Trophoblast cell (in vitro differentiated cells and primary cell): ENCODE measurements around the gene DSCAM.

Source experiments
- DNase-seq, 2 donors: peaks; one replicate each; pipeline ENCODE4 v3.0.0-alpha.2; 2016
- H2AFZ ChIP-seq: 2 replicates; pipeline ENCODE4 v1.6.1; 2013; ENCODE audit warnings: low read length, moderate library complexity, mild to moderate bottlenecking; ENCODE audit not compliant: insufficient read depth, poor library complexity
- H2AK5ac ChIP-seq: 2 replicates; pipeline ENCODE4 v1.6.1; 2013; ENCODE audit warnings: mild to moderate bottlenecking, low read length
- H2BK120ac ChIP-seq: 2 replicates; pipeline ENCODE4 v1.6.1; 2013; ENCODE audit warnings: low read length, mild to moderate bottlenecking, moderate library complexity; ENCODE audit not compliant: insufficient read depth, poor library complexity
- H2BK12ac ChIP-seq: 2 replicates; pipeline ENCODE4 v1.6.1; 2013; ENCODE audit warnings: mild to moderate bottlenecking, low read length, moderate library complexity
- H2BK5ac ChIP-seq: 2 replicates; pipeline ENCODE4 v1.6.1; 2013; ENCODE audit warnings: low read length, low read depth, moderate library complexity, mild to moderate bottlenecking; ENCODE audit not compliant: poor library complexity
- H3K14ac ChIP-seq: 2 replicates; pipeline ENCODE4 v1.6.1; 2013; ENCODE audit warnings: mild to moderate bottlenecking, low read length
- H3K18ac ChIP-seq: 2 replicates; pipeline ENCODE4 v1.6.1; 2013; ENCODE audit warnings: mild to moderate bottlenecking, low read length
- H3K23ac ChIP-seq: 2 replicates; pipeline ENCODE4 v1.6.1; 2013; ENCODE audit warnings: low read length
- H3K27ac ChIP-seq: 2 replicates; pipeline ENCODE4 v1.5.1; 2013; ENCODE audit warnings: low read depth, mild to moderate bottlenecking, inconsistent platforms, low read length, moderate library complexity
- H3K27me3 ChIP-seq: 2 replicates; pipeline ENCODE4 v1.6.1; 2013; ENCODE audit warnings: inconsistent platforms, mild to moderate bottlenecking, low read length, moderate library complexity; ENCODE audit not compliant: insufficient read depth
- H3K36me3 ChIP-seq, 2 experiments: 1 replicate in 1 of 2; 2 replicates in 1 of 2; pipeline ENCODE4 v1.6.1; 2013; ENCODE audit warnings: low read length in 2 of 2, mild to moderate bottlenecking in 2 of 2, moderate library complexity in 1 of 2; ENCODE audit not compliant: insufficient read depth in 2 of 2, control insufficient read depth in 1 of 2
- H3K4ac ChIP-seq: 2 replicates; pipeline ENCODE4 v1.6.1; 2013; ENCODE audit warnings: low read depth, mild to moderate bottlenecking, low read length, moderate library complexity
- H3K4me1 ChIP-seq, 2 experiments: 1 replicate in 1 of 2; 2 replicates in 1 of 2; pipeline ENCODE4 v1.6.1; 2013; ENCODE audit warnings: low read length in 2 of 2, mild to moderate bottlenecking in 2 of 2, moderate library complexity in 1 of 2; ENCODE audit not compliant: insufficient read depth in 2 of 2, control insufficient read depth in 1 of 2
- H3K4me2 ChIP-seq: 2 replicates; pipeline ENCODE4 v1.6.1; 2013; ENCODE audit warnings: inconsistent platforms, mild to moderate bottlenecking, low read length, moderate library complexity
- H3K4me3 ChIP-seq: 2 replicates; pipeline ENCODE4 v1.5.1; 2013; ENCODE audit warnings: mild to moderate bottlenecking, low read depth, low read length, inconsistent platforms
- H3K79me1 ChIP-seq: one replicate; pipeline ENCODE4 v1.6.1; 2013; ENCODE audit warnings: low read length
- H3K79me2 ChIP-seq: 2 replicates; pipeline ENCODE4 v1.6.1; 2013; ENCODE audit warnings: low read length, mild to moderate bottlenecking; ENCODE audit not compliant: control insufficient read depth, insufficient read depth, poor library complexity
- H3K9ac ChIP-seq: 2 replicates; pipeline ENCODE4 v1.6.1; 2013; ENCODE audit warnings: mild to moderate bottlenecking, low read length
- H3K9me3 ChIP-seq: 2 replicates; pipeline ENCODE4 v1.6.1; 2013; ENCODE audit warnings: low read depth, mild to moderate bottlenecking, control low read depth, inconsistent platforms, low read length; ENCODE audit not compliant: insufficient read depth
- H4K12ac ChIP-seq: 2 replicates; pipeline ENCODE4 v1.6.1; 2013; ENCODE audit warnings: low read depth, mild to moderate bottlenecking, low read length, moderate library complexity
- H4K8ac ChIP-seq: 2 replicates; pipeline ENCODE4 v1.6.1; 2013; ENCODE audit warnings: low read depth, mild to moderate bottlenecking, low read length, moderate library complexity
- H4K91ac ChIP-seq: one replicate; pipeline ENCODE4 v1.6.1; 2013; ENCODE audit warnings: low read depth, mild to moderate bottlenecking, low read length, moderate library complexity
- WGBS: extraction: QIAGEN DNeasy Blood & Tissue Kit; methylation state at CpG from one replicate; pipeline ENCODE4 v1.1.7; 2013; ENCODE audit warnings: missing lambda C conversion rate; ENCODE audit not compliant: insufficient read length, insufficient coverage; ENCODE audit errors: extremely low coverage; 5-methylcytosine and 5-hydroxymethylcytosine counted together

Gene DSCAM

DNA sequence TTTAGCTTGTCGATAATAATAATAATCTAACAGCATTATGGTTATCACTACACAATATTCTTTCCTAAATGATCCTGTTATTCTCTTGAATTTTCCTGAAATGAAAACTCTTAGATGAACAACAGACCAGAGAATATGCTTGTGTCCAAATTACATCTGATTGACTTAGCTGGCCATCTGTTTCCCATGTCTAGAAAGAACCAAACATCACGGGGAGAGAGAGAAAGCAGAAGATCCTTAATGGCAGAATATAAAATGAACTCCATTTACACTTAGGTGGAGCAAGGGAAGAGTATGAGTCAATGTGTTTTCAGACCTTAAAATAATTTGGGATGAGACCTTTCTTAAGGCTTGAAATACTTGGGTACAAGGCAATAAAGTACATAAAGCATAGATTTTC is 162.2 kb downstream of the DSCAM start:
- Histone ChIP-seq H3K27ac (no peak overlapping the region), H4K91ac (no peak overlapping the region), H2BK5ac (no peak overlapping the region), H3K23ac (no peak overlapping the region), H3K14ac (no peak overlapping the region), H3K9me3 (peaks cover 4% of the 10 kb centered on the region), H4K12ac (no peak overlapping the region), H3K9ac (no peak overlapping the region), H2BK120ac (no peak overlapping the region), H3K18ac (no peak overlapping the region), H3K79me2 (no peaks in the 10 kb centered on the region), H4K8ac (no peak overlapping the region), H3K4ac (no peak overlapping the region), H3K27me3 (no peaks in the 10 kb centered on the region), H3K4me3 (no peak overlapping the region), H3K4me2 (no peak overlapping the region), H3K4me1 (no peaks in the 10 kb centered on the region), H2AFZ (no peak overlapping the region), H3K79me1 (no peaks in the 10 kb centered on the region), H2BK12ac (no peak overlapping the region), H2AK5ac (no peak overlapping the region), H3K36me3 (no peaks in the 10 kb centered on the region)
- no CpG with 5 or more reads among the region's 2 CpGs for WGBS
- no peak for DNase-seq

DNA sequence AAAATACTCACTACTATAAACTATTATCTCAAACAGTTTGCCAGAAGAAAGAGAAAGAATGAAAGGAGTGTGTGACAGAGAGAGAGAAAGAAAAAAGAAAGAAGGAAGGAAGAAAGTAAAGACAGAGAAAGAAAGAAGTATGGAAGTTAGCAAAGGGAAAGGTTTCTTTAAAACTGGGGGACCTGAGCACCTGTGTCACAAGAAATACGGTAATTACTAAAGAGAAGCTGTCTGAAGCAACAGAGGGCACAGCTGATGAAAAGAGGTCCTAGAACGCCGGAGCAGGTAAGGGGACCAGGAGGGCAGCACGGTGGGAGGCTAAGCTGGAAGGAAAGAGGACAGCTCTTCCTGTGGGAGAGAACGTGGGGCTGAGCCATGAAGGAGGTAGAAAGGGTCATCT is 163.6 kb downstream of the DSCAM start:
- Histone ChIP-seq H3K79me2 (no peaks in the 10 kb centered on the region), H3K23ac (no peak overlapping the region), H2AK5ac (no peak overlapping the region), H3K27ac (no peak overlapping the region), H2BK12ac (no peak overlapping the region), H3K4me3 (no peak overlapping the region), H2BK120ac (no peak overlapping the region), H3K14ac (no peak overlapping the region), H3K18ac (no peak overlapping the region), H3K4me1 (no peaks in the 10 kb centered on the region), H3K4me2 (no peak overlapping the region), H3K9me3 (peaks cover 4% of the 10 kb centered on the region), H4K12ac (no peak overlapping the region), H2BK5ac (no peak overlapping the region), H3K79me1 (no peaks in the 10 kb centered on the region), H3K36me3 (no peaks in the 10 kb centered on the region), H4K91ac (no peak overlapping the region), H4K8ac (no peak overlapping the region), H3K27me3 (no peaks in the 10 kb centered on the region), H2AFZ (no peak overlapping the region), H3K9ac (no peak overlapping the region), H3K4ac (no peak overlapping the region)
- DNase-seq: no peak
- no CpG with 5 or more reads among the region's 5 CpGs for WGBS

DNA sequence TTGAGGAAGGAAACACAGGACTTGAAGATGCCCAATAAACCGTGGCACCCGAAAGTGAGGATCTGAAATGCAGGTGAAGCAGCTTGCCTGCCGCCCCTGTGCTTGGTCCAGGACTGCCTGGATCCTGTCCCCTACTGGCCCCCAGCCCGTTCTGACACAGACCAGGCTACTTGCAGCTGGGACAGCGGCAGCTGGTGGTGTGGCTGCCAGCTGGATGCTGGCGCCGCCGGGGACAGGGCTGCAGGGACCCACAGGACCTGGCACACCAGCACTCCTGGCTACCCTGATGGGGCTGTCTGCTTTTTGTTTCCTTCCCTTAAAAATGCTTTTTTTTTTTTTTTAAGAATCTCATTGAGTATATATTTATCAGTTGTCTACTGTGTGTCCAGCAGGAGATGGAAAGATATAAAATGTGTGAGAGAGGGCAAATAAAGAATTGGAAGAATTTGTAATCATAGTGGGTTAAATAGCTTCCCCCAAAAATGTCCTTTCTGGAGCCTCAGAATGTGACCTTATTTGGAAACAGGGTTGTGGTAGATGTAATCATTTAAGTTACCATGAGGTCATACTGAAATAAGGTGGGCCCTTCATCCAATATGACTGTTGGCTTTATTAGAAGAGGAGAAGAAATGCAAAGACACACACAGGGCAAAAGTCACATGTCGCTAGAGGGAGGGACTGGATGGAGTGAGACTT is 165.6 kb downstream of the DSCAM start:
- no peaks in the 10 kb centered on the region for H3K27me3 ChIP-seq
- no peak overlapping the region for H4K91ac ChIP-seq
- no peak overlapping the region for H2BK5ac ChIP-seq
- H4K8ac ChIP-seq: no peak overlapping the region
- H2BK120ac ChIP-seq: no peak overlapping the region
- no peaks in the 10 kb centered on the region for H3K4me1 ChIP-seq
- no peak overlapping the region for H3K23ac ChIP-seq
- H2AK5ac ChIP-seq: no peak overlapping the region
- peaks cover 4% of the 10 kb centered on the region for H3K9me3 ChIP-seq
- no peak overlapping the region for H3K14ac ChIP-seq
- H3K79me2 ChIP-seq: no peaks in the 10 kb centered on the region
- H3K36me3 ChIP-seq: no peaks in the 10 kb centered on the region
- no CpG with 5 or more reads among the region's 9 CpGs for WGBS
- no peaks in the 10 kb centered on the region for H3K79me1 ChIP-seq
- no peak overlapping the region for H3K4ac ChIP-seq
- no peak overlapping the region for H3K4me2 ChIP-seq
- no peak overlapping the region for H3K4me3 ChIP-seq
- no peak overlapping the region for H2BK12ac ChIP-seq
- H3K9ac ChIP-seq: no peak overlapping the region
- no peak overlapping the region for H3K27ac ChIP-seq
- H3K18ac ChIP-seq: no peak overlapping the region
- no peak overlapping the region for H2AFZ ChIP-seq
- no peak overlapping the region for H4K12ac ChIP-seq
- no peak for DNase-seq

DNA sequence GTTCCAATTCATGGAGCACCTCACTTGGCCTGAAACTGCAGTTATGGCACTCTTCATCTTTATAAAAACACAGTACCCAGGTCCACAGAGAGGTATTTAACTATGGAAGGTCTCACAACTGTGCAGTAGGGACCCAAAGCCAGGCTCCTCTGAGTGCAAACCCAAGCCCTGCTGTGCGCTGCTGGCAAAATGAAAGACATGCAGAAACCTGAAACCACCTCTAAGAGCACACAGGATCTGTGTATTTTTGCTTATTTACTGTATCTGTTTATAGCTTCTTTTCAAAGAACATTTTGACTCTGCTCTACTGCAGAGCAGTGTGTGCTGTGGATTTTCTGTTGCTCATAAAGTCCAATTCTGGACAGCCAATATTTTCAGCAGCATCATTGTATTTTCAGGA is 166.6 kb downstream of the DSCAM start:
- no peak overlapping the region for H2BK5ac ChIP-seq

More for the DNA sequence above, 166.6 kb downstream of the DSCAM start:
- Histone ChIP-seq H3K9me3 (no peaks in the 10 kb centered on the region), H3K14ac (no peak overlapping the region), H3K18ac (no peak overlapping the region), H3K27ac (no peak overlapping the region), H3K79me1 (no peaks in the 10 kb centered on the region), H3K4me1 (no peaks in the 10 kb centered on the region), H2AFZ (no peak overlapping the region), H3K79me2 (no peaks in the 10 kb centered on the region), H4K8ac (no peak overlapping the region), H3K36me3 (no peaks in the 10 kb centered on the region), H2BK120ac (no peak overlapping the region), H3K27me3 (no peaks in the 10 kb centered on the region), H3K23ac (no peak overlapping the region), H2AK5ac (no peak overlapping the region), H2BK12ac (no peak overlapping the region), H4K91ac (no peak overlapping the region), H3K9ac (no peak overlapping the region), H4K12ac (no peak overlapping the region), H3K4me3 (no peak overlapping the region), H3K4ac (no peak overlapping the region), H3K4me2 (no peak overlapping the region)
- no peak for DNase-seq
- no CpG with 5 or more reads among the region's 1 CpG for WGBS
